MG63 (cell line): ENCODE results near the gene SYCE3. TPM values are rescaled to one million over a fixed set of nuclear protein-coding genes. Genes with fewer than 3 reads are reported as not detected.
"Not testable (repeated sequence)": the region's sequence is repeated elsewhere in the genome, so short reads cannot be mapped to it uniquely, and the experiment has no call there.

Source experiments
- DNase-seq: peaks from one replicate; pipeline ENCODE4 v3.0.0-alpha.2; 2020
- H3K27me3 ChIP-seq: fragments of 250-450 bp; sonication (Bioruptor Pico); 2 replicates; pipeline ENCODE4 v1.5.1; 2020; ENCODE audit warnings: mild to moderate bottlenecking, moderate library complexity
- H3K36me3 ChIP-seq: fragments of 250-450 bp; sonication (Bioruptor Pico); 2 replicates; pipeline ENCODE4 v1.5.1; 2020; ENCODE audit warnings: mild to moderate bottlenecking, moderate library complexity
- H3K4me3 ChIP-seq: fragments of 250-450 bp; sonication (Bioruptor Pico); 2 replicates; pipeline ENCODE4 v1.5.1; 2020; ENCODE audit warnings: mild to moderate bottlenecking, moderate library complexity
- H3K9me3 ChIP-seq: fragments of 250-450 bp; sonication (Bioruptor Pico); 2 replicates; pipeline ENCODE4 v1.5.1; 2020; ENCODE audit warnings: mild to moderate bottlenecking, moderate library complexity
- total RNA-seq: library from RNA; depleted of rRNA; stranded (reverse); fragments of >200 nt; shearing (Covaris generic); gene quantifications from 2 replicates; pipeline ENCODE4 v1.2.3, GENCODE V29; 2014; ENCODE audit warnings: low replicate concordance

The SYCE3 gene
- total RNA-seq, 1 experiment from 2014 or later: not detected

DNA sequence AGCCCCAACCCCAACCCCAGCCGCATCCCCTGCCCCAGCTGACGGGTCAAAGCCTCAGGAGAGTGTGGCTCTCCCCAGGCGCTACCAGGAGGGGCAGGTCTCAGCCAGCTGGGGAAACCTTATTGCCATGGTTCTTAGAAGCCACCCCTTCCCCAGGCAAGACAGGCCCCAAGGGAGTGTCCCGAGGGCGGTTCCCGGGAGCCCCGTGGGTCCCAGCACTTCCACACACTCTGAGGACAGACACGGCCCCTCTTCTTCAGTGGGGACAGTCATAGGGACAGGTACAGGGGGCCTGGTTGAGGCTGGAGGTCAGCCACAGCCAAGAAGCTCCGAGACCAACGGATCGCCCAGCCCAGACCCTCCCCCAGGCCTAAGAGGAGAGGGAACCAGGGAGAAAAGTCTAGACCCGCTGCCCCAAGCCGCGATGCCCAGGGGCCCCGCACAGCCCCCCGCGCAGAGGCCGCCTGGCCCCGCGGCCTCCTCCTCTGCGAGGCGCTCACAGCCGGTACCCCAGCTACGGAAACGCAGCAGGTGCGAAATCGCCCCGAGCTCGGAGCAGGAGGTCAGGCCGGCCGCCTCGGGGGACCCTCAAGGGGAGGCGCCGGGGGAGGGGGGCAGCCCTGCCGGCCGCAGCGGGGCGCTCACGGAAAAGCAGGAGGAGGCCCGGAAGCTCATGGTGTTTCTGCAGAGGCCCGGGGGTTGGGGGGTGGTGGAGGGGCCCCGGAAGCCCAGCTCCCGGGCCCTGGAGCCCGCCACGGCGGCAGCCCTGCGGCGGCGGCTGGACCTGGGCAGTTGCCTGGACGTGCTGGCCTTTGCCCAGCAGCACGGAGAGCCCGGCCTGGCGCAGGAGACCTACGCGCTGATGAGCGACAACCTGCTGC lies 14.4 kb downstream of the SYCE3 start:
- H3K36me3 ChIP-seq: no peaks in the 10 kb centered on the region
- no peak overlapping the region for H3K4me3 ChIP-seq
- no peaks in the 10 kb centered on the region for H3K9me3 ChIP-seq
- H3K27me3 ChIP-seq: no peaks in the 10 kb centered on the region
- DNase-seq: no peak

DNA sequence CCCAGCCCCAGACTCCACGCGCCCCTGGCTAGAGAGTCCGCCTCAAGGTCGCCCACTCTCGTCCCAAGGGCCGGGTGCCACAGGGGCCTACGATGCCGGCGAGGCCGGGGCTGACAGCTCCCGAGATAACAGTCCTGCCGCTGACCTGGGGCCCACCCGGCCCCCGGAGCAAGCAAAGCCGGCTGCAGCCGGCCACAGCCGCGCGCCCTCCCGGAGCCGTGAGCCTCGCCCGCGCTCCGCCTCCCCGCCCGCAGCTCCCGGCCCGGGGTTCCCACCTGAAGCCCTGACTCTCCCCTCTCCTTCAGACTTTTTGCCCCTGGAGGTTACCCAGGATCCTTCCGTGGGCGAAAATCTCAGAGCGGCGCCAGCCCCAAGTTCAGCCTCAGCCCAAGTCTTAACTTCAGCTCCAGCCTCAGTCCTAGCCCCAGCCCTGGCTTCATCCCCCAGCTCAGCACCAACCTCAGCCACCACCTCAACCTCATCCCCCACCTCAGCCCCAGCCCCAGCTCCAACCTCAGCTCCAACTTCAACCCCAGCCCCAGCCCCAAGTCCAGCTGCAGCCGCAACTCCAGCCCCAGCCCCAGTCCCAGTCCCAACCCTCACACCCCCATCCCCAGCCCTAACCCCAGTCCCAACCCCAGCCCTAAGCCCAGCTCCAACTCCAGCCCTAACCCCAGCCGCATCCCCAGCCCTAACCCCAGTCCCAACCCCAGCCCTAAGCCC lies 15.3 kb downstream of the SYCE3 start:
- no peaks in the 10 kb centered on the region for H3K27me3 ChIP-seq
- no peaks in the 10 kb centered on the region for H3K9me3 ChIP-seq
- no peaks in the 10 kb centered on the region for H3K36me3 ChIP-seq
- DNase-seq: no peak
- no peak overlapping the region for H3K4me3 ChIP-seq

DNA sequence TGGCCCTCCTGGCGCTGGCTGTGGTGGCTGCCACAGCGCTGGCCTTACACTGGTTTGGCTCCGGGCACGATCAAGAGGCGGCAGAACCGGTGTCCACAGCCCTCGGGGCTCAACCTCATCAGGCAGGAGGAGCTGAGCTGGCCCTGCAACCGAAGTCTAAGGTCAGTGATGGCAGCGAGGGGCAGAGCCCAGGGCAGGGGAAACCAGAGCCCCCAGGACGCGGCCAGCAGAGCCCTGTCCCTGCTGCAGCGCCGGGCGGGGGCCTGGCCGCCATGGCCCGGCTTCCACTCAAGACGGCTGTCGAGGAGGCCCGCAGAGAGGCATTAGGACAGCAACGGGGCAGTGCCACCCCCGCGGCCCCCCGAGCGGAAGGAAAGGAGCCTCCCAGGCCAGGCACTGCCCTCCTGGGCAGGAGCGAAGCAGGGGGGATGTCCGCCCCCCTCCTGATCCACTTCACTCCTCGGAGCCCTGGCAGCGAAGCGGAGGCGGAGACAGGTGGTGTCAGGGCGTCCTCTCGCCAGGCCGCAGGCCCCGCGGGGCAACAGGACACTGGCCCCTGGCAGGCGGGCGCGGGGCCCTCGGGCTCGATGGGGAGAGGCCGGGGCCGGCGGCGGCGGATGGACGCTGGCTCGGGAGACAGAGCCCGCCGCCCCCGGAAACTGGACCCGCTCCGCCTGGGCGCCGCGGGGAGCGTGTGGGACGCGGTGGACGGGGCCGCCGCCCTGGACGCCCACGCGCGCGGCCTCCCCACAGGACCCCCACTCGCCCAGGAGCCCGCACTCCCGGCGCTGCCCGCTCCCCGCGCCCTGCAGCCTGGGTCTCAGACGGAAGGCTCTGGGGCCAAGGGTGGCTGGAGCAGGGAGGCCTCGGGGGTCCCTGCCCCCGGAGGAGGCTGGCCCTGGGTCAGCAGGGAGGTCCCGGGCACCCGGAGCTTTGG lies 16.1 kb downstream of the SYCE3 start:
- H3K36me3 ChIP-seq: no peaks in the 10 kb centered on the region
- no peak overlapping the region for H3K4me3 ChIP-seq
- H3K27me3 ChIP-seq: no peaks in the 10 kb centered on the region
- H3K9me3 ChIP-seq: no peaks in the 10 kb centered on the region
- DNase-seq: no peak

DNA sequence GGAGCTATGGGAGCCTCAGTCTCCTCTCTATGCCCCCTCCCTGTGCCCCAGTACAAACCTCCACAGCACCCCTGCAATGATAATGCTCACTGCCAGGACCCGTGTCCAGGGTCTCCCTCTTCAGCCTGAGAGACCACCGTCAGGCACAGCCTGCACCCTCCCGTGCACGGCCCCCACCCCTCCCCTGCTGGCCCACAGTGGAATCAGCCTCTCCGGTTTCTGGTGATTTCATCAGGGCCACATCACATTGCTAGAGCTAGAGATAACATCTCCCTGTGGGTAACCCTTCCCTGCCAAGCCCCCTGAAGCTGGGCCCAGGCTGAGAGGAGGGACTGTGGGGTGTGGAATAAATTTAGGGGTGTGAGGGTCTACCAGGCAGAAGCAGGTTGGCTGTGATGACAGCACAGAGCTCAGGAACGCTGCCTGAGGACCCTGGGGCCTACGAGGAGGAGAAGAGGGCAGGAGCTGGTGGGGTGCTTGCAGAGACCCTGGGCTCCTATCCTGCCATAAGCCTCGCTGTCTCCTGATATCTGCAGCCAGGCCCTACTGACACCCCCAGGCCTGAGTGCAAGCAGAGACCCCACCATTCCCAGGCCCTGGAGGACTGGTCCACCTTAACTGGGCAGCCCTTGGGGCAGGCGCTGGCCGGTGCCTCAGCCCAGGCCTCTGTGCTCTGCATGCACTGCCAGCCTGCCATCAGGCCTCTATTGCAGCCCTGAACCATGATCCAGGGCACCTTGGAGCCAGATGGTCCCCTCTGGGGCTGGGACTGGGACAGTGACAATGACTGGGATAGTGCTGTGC lies 17.0 kb downstream of the SYCE3 start, which contains the start of gene KLHDC7B:
Gene KLHDC7B (plus strand): TSS at position 378 of the 804 bp plus-strand sequence. CDS start 345 bp downstream, at position 723.
- no peak for DNase-seq
- Histone ChIP-seq H3K36me3 (no peaks in the 10 kb centered on the region), H3K4me3 (no peak within 1 kb of the TSS), H3K9me3 (no peaks in the 10 kb centered on the region), H3K27me3 (no peaks in the 10 kb centered on the region)

DNA sequence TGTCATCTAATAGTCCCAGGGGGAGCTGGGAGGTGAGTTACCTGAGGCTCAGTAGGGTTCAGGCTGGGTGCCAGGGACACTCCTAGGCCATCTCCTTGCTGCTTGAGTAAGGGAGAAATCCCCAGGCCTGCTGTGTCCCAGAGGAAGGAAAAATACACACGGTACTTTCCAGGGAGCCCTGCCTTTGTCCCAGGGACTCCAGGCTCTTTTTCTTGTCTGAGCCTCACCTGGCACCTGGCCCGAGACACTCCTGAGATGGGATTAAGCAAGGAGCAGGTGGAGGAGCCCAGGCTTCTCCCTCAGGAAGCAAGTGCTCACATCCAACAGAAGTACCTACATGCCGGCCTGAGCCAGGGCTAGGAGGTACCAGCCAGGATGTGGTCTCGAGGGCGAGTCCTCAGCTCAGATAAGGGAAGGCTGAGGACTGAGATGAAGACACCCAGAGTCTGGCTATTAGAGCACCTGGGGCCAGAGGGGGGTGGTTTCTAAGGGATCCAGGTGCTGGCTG lies 17.9 kb downstream of the SYCE3 start:
- Histone ChIP-seq H3K4me3 (no peak overlapping the region), H3K9me3 (no peaks in the 10 kb centered on the region), H3K27me3 (no peaks in the 10 kb centered on the region), H3K36me3 (no peaks in the 10 kb centered on the region)
- DNase-seq: no peak

DNA sequence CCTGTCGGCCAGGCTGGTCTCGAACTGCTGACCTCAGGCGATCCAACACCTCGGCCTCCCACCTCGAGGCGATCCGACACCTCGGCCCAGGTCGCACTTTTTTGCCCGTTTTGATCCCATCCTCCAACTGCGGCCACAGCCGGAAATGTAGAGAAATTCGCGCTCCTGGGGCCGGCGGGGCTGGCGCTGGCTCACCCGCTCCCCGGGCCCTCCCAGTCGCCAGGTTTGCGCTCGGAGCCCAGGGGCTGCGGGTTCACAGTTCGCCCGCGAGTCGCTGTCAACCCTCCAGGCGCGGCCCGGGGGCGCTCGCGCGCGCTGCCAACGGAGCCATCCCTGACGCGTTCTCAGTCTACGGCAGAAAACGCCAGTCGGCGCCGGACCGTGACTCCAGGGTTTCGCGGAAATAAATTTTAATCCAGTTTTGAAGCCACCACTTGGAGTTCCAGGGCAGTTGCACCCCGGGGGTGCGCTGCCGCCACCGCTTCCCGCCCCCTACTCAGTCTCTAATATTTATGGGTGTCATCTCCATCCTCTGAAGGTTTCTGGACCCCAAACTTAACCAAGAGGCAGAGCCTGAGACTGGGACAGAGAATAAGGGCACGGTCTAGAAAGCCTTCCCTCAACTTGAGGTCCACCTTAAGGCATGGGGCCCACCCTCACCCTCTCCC lies 18.5 kb downstream of the SYCE3 start:
- Histone ChIP-seq H3K4me3 (no peak overlapping the region), H3K9me3 (no peaks in the 10 kb centered on the region), H3K36me3 (no peaks in the 10 kb centered on the region), H3K27me3 (no peaks in the 10 kb centered on the region)
- no peak for DNase-seq

DNA sequence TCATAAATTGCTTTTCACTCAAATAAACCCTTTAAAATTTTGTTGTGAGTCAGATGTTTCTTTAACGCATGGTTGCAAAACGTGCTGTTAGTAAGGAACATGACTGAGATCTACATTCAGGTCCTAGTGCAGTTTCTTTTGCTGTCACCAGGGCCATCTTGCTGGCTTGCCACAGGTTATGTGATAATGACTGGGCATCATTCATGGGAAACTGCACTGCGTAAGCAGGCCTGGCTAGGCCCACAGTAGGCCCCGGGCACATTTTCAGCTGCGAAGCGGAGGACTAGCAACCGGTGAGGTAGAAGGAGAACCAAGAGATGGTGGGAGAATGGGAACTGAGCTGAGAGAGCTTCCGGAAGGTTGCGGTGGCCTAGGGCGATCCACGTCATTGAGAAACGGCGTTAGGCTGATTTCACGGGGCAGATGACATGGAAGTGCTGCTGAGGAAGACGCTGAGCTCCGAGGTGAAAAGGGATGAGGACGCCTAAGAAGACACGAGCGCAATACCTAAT lies 20.2 kb downstream of the SYCE3 start:
- DNase-seq: no peak
- Histone ChIP-seq H3K9me3 (no peaks in the 10 kb centered on the region), H3K36me3 (no peaks in the 10 kb centered on the region; the same call in 1 of the 2 replicates)

DNA sequence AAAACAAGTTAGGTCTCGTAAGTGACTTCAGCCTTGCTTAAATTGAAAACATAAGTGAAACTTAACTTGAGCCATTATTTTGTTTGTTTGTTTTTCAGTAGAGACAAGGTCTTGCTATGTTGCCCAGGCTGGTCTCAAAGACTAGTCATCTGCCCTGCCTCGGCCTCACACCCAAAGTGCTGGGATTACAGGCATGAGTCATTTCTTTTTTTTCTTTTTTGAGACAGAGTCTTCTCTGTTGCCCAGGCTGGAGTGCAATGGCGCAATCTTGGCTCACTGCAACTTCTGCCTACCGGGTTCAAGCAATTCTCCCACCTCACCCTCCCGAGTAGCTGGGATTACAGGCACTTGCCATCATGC lies 21.1 kb downstream of the SYCE3 start:
- H3K27me3 ChIP-seq, H3K4me3 ChIP-seq, H3K36me3 ChIP-seq, H3K9me3 ChIP-seq: not testable (repeated sequence)
- peak; percentile 78 for DNase-seq

More for the DNA sequence above, 20.2 kb downstream of the SYCE3 start:
- H3K4me3 ChIP-seq: no peak overlapping the region
- no peaks in the 10 kb centered on the region for H3K27me3 ChIP-seq

DNA sequence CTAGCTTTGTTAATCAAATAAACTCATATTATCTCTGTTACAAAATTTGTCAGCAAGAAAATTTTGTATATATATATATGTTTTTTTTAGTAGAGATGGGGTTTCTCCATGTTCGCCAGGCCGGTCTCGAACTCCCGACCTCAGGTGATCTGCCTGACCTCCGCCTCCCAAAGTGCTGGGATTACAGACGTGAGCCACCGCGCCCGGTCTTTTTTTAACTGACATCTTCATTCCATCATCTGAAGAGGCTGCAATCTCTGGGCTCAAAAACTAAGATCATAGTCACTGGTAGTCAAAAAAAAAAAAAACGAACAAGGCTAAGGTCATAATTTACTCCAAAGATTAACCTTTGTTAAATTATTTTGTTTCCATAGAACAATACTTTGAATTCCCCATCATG lies 22.3 kb downstream of the SYCE3 start:
- Histone ChIP-seq H3K36me3 (no peaks in the 10 kb centered on the region; the same call in 1 of the 2 replicates), H3K27me3 (no peaks in the 10 kb centered on the region), H3K4me3 (no peak overlapping the region), H3K9me3 (no peaks in the 10 kb centered on the region)
- no peak for DNase-seq

DNA sequence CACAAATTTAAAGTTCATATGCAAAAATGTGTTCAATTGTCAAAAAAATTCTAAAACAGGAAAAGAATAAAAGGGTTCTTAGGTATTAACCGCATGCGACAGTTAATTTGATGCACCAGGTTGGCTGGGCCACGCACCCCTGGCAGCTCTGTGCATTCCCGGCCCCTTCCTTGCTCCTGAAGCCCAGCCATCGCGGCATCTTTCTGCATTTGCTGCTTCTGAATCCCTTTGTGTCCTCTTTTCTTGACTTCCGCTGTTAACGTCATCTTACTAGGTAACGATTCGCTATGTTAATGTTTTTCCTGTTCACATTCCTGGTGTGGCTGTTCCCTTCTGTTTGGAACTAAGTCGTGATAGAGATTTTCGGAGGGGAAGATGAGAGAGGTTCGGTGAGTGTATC lies 25.0 kb downstream of the SYCE3 start:
- Histone ChIP-seq H3K27me3 (no peaks in the 10 kb centered on the region), H3K9me3 (no peaks in the 10 kb centered on the region), H3K36me3 (no peaks in the 10 kb centered on the region; the same call in 1 of the 2 replicates), H3K4me3 (no peak overlapping the region)
- DNase-seq: no peak

DNA sequence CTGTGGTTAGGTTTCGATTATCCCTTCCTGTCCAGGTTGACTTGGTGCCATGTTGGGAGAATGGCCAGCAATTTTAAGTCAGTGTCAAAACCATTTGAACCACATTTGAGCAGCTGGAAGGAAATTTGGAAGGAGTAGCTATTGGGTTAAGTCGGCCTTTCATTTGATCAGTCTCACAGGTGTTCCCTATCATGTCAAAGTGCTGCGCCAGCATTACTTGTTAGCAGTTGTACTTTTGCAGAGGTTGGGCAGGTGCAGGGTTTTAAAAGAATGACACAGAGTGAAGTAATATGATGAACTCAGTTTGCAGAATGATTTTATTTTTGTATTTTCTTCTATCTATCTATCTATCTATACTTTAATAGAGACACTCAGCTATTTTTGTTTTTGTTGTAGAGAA lies 26.5 kb downstream of the SYCE3 start:
- Histone ChIP-seq H3K36me3 (no peaks in the 10 kb centered on the region; the same call in 1 of the 2 replicates), H3K9me3 (no peaks in the 10 kb centered on the region), H3K27me3 (no peaks in the 10 kb centered on the region), H3K4me3 (no peak overlapping the region)
- no peak for DNase-seq

DNA sequence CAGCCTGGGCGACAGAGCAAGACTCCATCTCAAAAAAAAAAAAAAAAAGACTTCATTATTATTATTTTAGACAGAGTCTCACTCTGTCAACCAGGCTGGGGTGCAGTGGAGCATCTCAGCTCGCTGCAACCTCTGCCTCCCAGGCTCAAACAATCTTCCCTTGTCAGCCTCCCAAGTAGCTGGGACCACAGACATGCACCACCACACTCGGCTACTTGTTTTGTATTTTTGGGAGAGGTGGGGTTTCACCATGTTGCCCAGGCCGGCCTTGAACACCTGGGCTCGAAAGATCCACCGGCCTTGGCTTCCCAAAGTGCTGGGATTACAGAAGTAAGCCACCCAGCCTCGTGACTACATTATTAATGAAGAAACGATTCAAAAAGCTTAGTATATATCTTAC lies 27.6 kb downstream of the SYCE3 start:
- no peak for DNase-seq
- no peaks in the 10 kb centered on the region for H3K9me3 ChIP-seq
- no peak overlapping the region for H3K4me3 ChIP-seq
- H3K36me3 ChIP-seq: no peaks in the 10 kb centered on the region; the same call in 1 of the 2 replicates
- no peaks in the 10 kb centered on the region for H3K27me3 ChIP-seq

DNA sequence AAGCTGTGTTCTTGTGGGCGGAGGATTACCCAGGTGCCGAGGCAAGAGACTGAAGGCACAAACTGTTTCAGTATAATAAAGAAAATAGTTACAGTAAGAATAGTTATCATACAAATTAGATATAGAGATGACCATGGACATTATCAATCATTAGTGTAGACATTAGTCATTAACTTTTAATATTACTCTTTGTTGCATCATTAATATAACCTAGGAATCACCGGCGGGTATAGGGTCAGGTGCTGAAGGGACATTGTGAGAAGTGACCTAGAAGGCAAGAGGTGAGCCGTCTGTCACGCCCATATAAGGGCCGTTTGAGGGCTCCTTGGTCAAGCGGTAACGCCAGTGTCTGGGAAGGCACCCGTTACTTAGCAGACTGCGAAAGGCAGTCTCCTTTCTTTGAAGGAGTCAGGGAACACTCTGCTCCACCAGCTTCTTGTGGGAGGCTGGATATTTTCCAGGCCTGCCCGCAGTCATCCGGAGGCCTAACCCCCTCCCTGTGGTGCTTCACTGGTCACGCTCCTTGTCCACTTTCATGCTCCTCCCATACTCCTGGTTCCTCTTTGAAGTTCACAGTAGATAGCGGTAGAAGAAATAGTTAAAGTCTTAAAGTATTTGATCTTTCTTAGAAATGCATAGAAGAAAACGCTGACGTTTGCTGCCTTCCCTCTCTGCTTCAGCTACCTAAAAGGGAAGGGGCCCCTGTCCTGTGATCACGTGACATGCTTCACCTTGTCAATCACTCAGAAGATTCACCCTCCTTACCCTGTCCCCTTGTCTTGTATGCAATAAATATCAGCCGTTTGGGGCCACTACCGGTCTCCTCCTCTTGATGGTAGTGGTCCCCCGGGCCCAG lies 28.6 kb downstream of the SYCE3 start:
- DNase-seq: peak; percentile 36
- H3K9me3 ChIP-seq, H3K4me3 ChIP-seq: not testable (repeated sequence)

More for the DNA sequence above, 28.6 kb downstream of the SYCE3 start:
- H3K27me3 ChIP-seq, H3K36me3 ChIP-seq: not testable (repeated sequence)
